Measurements from ENCODE around the gene PDE1C.
"Not testable (repeated sequence)": the region's sequence is repeated elsewhere in the genome, so short reads cannot be mapped to it uniquely, and the experiment has no call there.

Gene PDE1C

GRCh38 chr7:31850066-31850465, 220.1 kb downstream of the PDE1C start:
- no peak for DNase-seq (ENCODE audit: low read depth)

- no peak for DNase-seq (ENCODE audit: low read depth)
These were observed 234.7 kb downstream of the PDE1C start for GRCh38 chr7:31835471-31835870.

DNA sequence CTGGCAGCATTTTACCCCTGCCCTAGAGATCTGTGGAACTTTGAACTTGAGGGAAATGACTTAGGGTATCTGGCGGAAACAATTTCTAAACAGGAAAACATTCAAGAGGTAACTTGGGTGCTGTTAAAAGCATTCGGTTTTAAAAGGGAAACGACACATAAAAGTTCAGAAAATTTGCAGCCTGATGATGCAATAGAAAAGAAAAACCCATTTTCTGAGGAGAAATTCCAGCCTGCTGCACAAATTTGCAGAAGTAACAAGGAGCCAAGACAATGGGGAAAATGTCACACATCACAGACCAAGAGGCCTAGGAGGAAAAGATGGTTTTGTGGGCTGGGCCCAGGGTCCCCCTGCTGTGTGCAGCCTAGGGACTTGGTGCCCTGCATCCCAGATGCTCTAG, 236.6 kb downstream of the PDE1C start:
- not testable (repeated sequence) for DNase-seq (ENCODE audit: low read depth)

GRCh38 chr7:31828520-31828919, 241.7 kb downstream of the PDE1C start:
- no peak for DNase-seq (ENCODE audit: low read depth)

DNA sequence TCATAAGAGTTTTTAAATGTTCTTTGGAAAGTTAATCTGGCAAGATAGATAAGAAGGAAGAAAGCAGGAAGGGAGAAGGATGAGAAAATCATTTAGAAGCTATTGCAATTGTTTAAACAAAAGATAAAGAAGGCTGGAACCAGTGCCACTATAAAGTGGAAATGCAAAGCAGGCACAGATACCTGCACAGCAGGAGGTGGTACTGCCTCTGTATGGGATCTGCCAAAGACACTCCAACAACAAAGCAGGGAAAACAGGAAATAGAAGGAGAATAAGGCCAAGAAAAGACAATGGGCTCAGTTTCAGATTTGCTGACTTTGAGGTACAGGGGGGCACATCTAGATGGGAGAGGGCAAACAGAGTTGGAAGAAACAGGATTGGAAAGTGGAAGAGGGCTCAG, 244.6 kb downstream of the PDE1C start:
- DNase-seq (ENCODE audit: low read depth): no peak

DNA sequence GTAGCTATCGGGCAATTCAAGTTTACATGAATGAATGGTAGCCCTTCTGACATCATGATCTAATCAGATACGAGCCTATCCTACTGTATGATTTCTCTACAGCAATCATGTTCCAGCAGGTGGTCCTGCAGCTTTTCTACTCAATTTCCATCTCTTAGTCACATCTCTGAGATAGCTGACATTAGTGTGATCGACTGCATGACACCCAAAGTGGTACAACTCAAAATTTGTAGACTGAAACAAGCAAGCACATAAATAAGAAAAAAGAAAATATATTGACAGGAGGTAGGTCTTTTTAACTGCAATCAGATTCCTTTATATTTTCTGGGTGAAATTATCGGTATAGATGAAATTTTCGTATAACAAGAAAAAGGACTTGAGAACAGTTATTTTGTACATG, 251.2 kb downstream of the PDE1C start:
- DNase-seq (ENCODE audit: low read depth): no peak

DNA sequence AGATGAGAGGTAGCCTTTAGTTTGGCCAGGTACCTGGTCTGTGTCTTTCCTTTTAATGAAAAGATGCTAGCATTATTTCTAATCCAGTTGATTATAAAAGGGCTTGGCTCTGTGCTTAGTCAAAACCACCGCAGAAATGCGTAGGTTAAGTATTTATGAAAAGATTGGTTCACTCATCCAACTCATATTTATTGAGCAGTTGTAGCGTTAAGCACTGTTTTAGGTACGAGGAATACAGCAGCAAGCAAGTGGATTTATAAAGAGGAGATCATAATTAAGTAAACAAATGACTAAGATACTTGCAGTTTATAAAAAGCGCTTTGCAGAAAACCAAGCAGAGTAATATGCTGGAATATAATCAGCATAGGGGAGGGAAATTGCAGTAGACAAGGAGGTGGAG, 253.4 kb downstream of the PDE1C start:
- no peak for DNase-seq (ENCODE audit: low read depth)

- DNase-seq (ENCODE audit: low read depth): no peak
These were observed 254.4 kb downstream of the PDE1C start for GRCh38 chr7:31815796-31816195.

DNA sequence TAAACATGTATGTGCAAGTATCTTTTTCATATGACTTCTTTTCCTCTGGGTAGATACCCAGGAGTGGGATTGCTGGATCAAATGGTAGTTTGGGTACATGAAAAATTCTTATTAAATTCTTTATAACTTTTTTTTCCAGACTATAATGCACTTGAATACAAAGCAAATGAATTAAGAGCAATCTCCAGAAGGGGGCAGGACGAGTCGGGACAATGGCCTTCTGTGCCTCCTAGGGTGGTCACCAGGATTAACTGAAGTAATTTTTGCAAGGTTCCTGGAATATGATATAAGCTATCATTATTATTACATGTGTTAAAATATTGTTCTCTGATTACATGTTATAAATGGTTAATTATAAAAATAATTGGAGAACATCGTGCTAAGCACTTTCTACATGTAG, 256.0 kb downstream of the PDE1C start:
- DNase-seq (ENCODE audit: low read depth): no peak

DNA sequence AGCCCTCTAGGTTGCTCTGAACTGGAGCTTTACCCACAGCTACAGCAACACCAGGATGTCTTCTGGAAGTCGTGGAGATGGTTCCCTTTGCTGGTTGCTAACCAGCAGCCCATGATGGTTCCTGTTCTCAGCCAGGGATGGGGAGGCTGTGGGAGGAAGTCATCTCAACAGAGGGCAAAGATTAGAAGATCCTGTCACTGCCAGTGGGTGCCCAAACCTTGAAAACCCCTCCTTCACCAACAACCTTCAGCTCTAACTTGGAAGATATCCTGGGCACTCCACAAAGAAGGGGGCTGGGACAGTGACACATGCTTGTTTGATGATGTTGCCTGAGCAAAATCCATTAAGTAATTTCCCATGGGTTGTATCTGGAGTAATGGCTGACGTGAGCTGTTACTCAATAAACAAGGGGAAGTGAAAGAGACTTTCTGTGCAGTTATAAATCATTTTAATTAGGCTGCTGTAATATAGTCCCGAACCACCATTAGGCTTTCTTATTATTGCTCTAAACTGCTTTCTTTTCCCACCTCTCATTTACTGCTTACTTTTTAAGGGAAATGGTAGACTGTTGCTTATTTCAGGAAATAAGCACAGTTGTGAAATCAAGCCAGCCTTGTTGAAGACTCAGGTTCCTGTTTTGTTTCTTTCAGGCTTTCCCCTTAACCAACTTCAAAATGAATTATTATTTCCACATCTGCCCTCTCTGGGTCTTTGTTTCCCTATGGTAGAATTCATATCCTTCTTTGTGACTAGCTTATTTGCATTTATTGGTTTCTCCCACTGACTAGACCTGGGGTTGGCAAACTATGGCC, 258.4 kb downstream of the PDE1C start:
- no peak for DNase-seq (ENCODE audit: low read depth)

DNA sequence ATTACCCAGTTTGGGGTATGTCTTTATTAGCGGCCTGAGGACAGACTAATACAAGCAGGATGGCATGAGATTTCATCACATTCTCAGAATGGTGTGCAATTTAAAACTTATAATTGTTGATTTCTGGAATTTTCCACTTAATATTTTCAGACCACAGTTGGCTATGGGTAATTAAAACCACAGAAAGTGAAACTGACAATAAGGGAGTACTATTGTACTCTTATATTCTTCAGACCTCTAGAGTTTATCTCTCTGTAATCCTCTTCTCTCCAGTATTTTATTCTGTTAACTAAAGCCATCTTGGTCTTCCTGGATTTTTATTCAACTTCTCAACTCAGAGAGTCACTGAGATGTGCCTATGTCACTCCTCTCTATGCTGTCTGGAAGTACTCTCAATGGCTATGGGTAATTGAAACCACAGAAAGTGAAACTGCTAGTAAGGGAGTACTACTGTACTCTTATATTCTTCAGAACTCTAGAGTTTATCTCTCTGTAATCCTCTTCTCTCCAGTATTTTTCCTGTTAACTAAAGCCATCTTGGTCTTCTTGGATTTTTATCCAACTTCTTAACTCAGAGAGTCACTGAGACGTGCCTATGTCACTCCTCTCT, 264.9 kb downstream of the PDE1C start:
- DNase-seq (ENCODE audit: low read depth): no peak

DNA sequence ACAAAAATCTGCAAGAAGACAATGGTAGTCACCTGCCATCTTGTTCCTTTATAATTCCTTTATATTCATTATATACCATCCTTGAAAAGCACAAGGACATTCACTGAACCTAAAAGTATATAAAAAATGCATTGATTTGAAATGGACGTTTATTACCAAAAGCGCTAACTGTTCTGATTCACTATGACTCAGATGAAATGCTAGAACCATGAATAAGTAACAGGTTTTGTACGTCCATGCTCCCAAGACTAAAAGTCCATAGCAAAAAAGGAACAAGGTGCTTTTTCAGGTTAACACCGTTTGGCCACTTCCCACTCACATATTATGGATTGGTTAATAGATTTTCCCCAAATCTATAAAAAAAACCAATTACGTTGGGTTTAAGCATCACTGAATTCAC, 273.8 kb downstream of the PDE1C start:
- DNase-seq (ENCODE audit: low read depth): no peak

GRCh38 chr7:31794851-31795344, 275.3 kb downstream of the PDE1C start:
- no peak for DNase-seq (ENCODE audit: low read depth)

GRCh38 chr7:31791881-31792280, 278.3 kb downstream of the PDE1C start:
- no peak for DNase-seq (ENCODE audit: low read depth)

GRCh38 chr7:31788883-31789680, 281.1 kb downstream of the PDE1C start:
- DNase-seq (ENCODE audit: low read depth): no peak

DNA sequence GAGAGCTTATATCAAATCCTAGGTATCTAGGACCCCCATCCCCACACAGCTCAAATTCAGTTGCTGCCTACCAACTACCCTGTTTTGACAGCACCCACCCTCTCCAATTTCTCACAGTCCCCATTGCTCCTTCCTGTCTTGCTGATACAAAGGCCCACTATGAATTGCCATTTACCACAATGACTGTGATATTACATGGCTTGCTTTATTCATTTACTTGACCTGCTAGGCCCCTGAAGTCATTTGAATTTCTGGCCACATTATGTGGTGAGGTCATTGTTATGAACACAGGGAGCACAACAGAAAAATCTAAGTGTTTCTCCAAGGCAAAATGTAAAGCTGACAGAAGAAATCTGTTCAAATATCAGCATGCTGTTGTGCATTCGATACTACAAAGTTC, 281.8 kb downstream of the PDE1C start:
- no peak for DNase-seq (ENCODE audit: low read depth)

GRCh38 chr7:31786326-31786725, 283.9 kb downstream of the PDE1C start:
- no peak for DNase-seq (ENCODE audit: low read depth)

DNA sequence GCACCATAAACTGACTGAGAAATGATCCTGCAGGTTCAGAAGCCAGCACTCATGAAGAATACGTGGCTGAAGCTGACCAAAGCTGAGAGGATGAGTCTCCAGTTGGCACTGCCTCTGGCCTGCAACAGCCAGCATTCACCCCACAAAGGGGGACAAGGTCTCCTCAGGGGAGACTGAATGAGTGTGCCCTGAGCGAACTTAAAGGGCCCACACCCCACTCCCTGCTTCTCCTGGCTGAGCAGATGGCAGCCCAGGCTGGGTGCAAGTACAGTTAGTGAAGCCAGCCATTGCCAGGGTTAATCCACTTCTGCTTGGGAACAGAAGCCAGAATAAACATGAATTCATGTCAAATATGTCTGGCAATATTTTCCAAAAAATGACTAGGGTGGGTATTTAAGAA, 285.1 kb downstream of the PDE1C start:
- DNase-seq (ENCODE audit: low read depth): no peak

GRCh38 chr7:31783221-31783620, 287.0 kb downstream of the PDE1C start:
- no peak for DNase-seq (ENCODE audit: low read depth)

GRCh38 chr7:31782411-31782991, 287.7 kb downstream of the PDE1C start:
- DNase-seq (ENCODE audit: low read depth): no peak

DNA sequence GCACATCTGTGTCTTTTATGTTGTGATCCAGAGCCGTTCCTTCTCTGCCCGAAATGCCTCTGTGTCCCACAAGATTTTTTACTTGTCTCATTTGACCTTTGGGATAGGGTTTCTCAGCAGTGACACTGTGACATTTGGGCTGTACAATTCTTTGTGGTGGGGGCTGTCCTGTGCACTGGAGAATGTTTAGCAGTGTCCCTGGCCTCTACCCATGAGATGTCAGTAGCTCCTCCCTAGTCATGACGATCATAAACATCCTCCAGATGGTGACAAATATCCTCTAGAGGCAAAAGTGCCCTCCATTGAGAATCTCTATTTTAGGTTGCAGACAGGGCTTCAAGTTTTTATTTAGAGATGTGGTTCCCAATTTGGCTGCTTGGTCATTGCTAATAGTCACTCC, 291.9 kb downstream of the PDE1C start:
- DNase-seq (ENCODE audit: low read depth): no peak

DNA sequence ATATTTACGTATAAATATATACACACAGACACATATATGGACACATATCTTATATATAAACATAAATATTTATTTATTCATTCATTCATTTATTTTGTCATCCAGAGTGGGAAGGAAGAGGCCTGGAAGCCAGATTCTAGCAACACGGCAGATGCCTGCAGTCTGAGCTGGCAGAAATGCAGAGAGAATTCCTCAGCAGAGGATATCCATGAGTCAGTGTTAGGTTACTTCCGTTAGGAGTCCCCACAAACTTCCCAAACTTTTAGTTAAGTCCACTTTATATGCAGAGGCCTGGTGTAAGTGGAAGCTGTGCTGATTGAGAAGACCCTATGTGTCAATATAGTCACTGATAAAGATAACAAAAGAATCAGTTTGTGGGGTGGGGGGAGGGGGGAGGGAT, 293.6 kb downstream of the PDE1C start:
- no peak for DNase-seq (ENCODE audit: low read depth)

- DNase-seq (ENCODE audit: low read depth): no peak
These were observed 294.7 kb downstream of the PDE1C start for GRCh38 chr7:31775556-31775955.

All from activated gamma-delta T cell treated with anti-CD3 and anti-CD28 coated beads, Interleukin-2, amount 50 U/mL, for 16 hours (primary cell).